Activated T-cell treated with anti-CD3 and anti-CD28 coated beads for 1 hour (primary cell): ENCODE measurements around the gene SLC39A11.

ENCODE experiments used
- DNase-seq: peaks from one replicate; pipeline ENCODE4 v3.0.0-alpha.2; 2020; ENCODE audit warnings: low read depth

Gene SLC39A11

DNA sequence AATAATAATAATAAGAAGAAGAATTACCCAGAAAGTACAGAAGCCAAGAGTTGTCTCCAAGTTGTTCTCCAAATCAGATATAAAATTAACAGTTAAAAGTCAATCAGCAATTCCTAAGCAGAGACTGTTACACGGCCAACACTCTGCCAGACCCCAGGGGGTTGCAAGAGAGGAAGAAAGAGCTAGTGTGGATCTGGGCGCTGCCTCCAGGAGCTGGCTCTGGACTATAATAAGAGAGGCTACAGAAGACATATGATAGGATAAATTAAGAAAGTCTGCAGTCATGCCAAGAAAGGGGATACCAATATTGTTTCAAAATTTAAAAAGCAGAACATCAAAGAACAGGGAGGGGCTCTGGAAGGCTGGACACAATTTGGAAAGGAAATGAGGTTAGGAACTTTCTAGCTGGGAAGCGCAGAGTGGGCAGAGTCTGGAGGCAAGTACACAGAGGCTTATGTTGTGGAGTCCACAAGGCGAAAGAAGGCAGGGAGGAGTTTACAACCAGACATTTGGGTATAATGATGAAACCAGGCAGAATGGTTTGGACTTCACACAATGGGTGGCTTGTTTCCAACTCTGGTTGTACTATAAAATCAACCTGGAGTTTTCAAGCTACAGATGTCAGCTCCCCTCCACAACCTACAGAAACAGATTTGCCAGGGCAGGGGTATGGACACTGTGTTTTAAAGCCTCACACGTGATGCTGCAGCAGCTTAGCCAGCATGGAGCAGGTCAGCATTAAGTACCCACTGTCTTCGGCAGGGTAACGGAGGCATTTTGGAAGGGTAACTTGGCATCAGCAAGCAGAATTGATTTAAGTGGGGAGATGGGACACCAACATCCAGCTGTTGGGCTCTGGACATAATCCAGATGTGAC is 49.4 kb downstream of the SLC39A11 start:
- DNase-seq, result no peak

DNA sequence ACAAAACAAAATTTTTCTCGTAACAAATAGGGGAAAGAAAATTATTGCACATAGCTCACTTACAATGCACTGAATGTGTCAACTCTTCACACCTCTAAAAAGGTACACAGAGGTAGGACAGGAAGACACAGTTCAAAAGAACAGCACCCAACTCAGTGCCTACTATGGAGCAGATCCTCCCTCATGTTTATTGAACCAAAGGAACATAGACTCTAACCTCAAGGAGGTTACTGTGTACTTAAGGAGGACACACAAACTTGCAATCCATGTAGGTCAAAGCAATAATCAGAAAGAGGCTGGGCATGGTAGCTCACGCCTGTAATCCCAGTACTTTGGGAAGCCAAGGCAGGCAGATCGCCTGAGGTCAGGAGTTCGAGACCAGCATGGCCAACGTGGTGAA is 50.3 kb downstream of the SLC39A11 start:
- DNase-seq, result no peak

GRCh38 chr17:73039282-73039681 is 53.2 kb downstream of the SLC39A11 start:
- no peak for DNase-seq

- no peak for DNase-seq
These were observed 61.0 kb downstream of the SLC39A11 start for GRCh38 chr17:73031472-73031871.

DNA sequence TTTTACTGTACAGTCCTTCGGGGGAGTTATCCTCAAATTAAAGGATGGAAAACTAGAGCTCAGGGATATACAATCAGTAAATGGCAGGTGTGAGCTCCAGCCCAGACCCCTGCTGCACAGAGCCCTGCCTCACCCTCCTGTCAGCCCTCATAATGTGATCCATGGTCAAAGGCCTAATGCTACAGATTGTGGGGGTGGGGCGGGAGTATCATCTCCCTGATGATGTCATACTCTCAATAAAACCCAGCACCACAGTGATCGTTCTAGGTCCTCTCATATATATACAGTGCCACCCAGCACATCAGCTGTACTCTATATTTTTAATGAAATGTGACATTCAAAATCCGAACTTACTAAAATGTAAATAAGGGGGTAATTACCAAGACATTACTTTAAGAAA is 61.5 kb downstream of the SLC39A11 start:
- DNase-seq, result no peak

DNA sequence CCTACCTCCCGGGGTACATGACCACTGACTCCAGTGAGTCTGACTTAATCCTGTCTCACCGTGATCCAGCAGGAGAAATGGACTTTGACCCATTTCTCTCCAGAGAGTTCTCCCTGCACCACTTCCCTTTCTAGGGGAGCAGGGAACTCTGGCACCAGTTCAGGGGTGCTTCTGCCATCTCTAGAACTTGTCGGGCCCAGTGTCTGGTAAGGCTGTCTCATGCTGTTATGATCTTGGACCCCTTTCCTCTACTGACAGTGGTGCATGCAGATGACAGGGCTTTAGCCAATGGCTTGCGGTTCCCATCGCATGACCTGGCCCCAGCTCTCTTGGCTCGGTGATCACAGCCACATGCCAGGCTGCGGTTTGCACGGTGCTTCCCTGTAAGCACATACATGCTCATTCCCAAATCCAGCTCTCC is 62.0 kb downstream of the SLC39A11 start:
- no peak for DNase-seq

- no peak for DNase-seq
These were observed 62.5 kb downstream of the SLC39A11 start for GRCh38 chr17:73029991-73030390.

GRCh38 chr17:73029021-73029420 is 63.5 kb downstream of the SLC39A11 start:
- DNase-seq, result no peak

- DNase-seq, result no peak
These were observed 64.2 kb downstream of the SLC39A11 start for GRCh38 chr17:73028299-73028755.

DNA sequence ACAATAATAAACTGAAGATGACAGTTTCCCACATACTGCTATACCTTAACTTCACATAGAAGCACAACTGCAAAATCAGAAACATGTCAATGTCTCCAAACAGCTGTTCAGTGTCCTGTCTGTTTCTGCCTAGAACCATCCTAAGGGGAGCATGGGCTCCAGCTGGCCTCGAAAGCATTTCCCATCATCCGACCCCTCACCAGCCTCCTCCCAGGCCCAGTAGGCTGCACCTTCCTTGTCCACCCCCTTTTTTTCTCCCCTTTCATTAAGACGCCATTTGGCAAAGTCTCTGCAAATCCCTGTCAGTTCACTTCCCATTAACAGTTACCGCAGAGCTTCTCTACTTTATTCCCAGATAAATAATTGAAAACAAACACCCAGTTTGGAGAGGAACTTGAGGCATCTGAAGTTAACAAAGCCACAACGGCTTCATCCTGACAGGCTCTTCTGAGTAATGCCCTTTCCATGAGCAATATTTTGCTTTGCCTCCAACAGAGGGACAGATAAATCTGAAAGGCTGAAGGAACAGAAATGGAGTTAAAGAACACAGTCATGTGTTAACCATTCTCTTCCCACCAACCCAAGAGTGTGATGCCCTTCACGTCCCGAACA is 65.3 kb downstream of the SLC39A11 start:
- no peak for DNase-seq

- DNase-seq, result no peak
These were observed 67.4 kb downstream of the SLC39A11 start for GRCh38 chr17:73025041-73025560.

DNA sequence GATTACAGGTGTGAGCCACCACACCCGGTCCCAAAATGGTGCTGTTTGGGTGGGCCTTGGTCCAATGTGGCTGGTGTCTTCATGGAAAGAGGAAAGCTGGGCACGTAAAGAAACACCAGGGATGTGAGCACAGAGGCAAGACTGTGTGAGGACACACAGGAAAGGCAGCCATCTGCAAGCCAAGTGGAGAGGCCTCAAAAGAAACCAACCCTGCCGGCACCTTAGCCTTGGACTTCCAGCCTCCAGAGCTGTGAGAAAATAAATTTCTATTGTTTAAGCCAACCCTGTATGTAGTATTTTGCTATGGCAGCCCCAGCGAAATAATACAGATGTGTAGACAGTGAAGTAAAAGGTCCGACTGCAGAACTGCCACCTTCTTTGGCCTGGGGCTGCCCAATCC is 68.7 kb downstream of the SLC39A11 start:
- DNase-seq, result no peak

- DNase-seq, result no peak
These were observed 69.8 kb downstream of the SLC39A11 start for GRCh38 chr17:73022694-73023093.

DNA sequence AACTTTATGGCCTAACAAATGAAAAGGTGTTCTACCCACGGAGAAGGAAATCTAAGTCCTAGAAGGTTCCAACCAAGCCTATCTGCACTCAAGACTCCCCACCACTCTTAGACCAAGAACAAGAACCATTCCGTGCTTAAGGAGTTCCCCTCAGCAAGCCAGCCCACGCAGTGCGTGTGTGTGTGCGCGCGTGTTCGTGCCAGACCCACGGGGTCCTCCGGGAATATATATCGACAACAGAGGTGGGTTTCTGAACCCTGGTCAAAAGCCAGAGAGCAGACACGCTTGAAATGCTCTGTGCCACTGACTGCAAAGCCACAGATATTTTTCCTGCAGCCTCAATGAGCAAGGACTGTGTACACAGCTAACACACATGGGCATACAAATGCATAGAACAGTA is 70.7 kb downstream of the SLC39A11 start:
- DNase-seq, result no peak

DNA sequence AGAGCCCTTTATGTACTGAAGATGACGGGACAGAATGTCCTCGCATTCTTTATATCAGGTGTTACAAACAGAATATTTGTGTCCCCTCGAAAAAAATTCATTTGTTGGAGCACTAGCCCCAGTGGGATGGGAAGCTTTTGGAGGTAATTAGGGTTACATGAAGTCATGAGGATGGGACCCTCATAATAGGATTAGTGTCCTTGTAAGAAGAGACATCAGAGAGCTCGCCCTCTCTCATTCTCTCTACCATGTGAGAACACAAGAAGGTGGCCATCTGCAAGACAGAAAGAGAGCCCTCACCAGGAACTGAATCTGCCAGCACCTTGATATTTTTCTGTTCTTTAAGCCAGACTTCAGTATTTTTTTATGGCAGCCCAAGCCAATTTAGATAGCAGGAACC is 72.4 kb downstream of the SLC39A11 start:
- DNase-seq, result no peak

DNA sequence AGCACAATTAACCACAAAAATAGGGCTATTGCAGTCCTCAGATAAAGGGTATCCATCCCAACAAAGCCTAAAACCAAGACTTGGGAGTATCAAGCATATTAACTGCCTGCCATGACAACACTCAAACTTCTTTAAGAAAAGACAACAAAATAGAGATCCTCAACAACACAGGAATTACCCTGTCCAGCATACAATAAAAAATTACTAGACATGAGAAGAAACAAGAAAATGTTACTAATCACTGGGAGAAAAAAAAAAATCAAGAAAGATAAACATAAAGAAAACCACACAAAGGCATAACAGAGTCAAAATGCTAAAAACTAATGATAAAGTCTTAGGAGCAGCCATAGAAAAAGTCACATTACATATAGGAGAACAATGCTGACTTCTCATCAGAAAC is 73.9 kb downstream of the SLC39A11 start:
- DNase-seq, result no peak

DNA sequence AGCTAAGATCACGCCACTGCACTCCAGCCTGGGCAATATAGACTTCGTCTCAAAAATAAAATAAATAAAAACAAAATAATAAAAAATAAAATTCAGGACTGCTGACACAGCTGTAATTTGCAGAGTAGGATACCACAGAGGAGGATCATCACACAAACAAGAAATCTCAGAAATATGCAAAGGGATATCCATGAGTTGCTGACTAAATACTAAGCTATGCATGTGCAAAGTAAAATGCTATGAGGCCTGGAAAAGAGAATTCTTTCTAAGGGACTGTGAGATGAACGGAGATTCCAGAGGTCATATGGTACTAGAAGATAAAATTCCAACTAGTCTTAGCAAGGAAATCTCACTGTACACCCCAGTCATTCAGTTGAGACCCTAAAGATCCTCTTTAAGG is 74.8 kb downstream of the SLC39A11 start:
- no peak for DNase-seq

DNA sequence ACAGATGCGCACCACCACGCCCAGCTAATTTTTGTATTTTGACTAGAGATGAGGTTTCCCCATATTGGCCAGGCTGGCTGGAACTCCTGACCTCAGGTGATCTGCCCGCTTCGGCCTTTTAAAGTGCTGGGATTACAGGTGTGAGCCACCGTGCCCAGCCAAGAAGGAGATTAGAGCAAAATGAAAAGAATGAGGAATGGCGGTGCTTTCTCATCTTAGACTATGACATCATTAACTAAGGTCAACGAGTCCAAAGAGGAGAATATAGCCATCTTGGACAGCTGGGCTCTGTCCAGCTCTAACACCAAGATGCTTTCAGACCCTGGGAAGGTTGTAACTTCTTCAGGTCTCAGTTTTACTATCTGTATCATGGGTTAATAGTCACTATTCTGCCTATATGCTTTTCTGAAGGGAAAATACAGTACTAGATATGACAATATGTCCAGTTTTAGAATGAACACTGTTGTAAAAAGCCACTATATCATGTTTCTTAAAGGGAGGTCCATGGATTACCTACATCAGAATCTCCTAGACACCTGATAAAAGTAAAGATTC is 76.7 kb downstream of the SLC39A11 start:
- DNase-seq, result no peak

- no peak for DNase-seq
These were observed 78.4 kb downstream of the SLC39A11 start for GRCh38 chr17:73013816-73014663.

DNA sequence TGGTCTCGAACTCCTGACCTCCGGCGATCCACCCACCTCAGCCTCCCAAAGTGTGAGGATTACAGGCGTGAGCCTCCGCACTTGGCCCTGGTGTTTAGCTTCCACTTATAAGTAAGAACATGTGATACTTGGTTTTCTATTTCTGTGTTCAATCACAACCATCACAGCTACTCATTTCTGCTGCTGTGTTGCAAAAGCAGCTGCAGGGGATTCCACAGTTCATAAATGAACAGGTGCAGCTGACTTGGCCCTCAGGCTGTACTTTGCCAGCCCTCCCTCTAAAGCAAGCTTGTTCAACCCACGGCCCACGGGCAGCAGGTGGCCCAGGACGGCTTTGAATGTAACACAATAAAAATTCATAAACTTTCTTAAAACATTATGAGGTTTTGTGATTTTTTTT is 79.2 kb downstream of the SLC39A11 start:
- no peak for DNase-seq

DNA sequence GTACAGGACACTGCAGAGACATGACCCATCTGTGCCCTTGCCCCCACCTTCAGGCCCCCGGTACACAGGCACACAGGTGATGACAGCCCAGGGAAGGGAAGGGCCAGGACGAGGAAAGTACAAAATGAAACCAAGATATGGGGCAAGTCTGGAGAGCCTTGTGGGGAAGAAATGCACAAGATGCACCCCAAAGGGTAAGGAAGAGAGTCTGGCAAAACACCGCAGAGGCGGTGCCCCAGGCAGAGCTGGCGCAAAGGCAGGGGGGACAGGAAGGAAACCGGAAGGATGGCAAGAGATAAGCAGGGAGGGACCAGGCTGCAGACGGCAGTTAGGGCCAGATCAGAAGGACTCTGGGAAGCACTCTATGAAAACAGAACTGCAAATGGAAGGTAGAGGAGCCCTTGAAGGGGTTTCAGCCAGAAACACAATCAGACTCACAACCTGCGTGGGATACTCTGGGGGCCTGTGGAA is 81.4 kb downstream of the SLC39A11 start:
- no peak for DNase-seq

GRCh38 chr17:73010414-73010813 is 82.1 kb downstream of the SLC39A11 start:
- DNase-seq, result no peak
